ENCODE measurements around the gene MINDY2. TPM values are rescaled to one million over a fixed set of nuclear protein-coding genes. Genes with fewer than 3 reads are reported as not detected.

The MINDY2 gene
- total and polyA plus RNA-seq, 9 of the 15 experiments (the other 6 are each of a cell fraction or from before 2014, with no cell fraction given), result 2.4 to 15.3 (median 7.2) TPM

- TF ChIP-seq IRF1 (CRISPR knock-in tag; IDR thresholded peaks at IDR 0.05; ENCODE audit: borderline replicate concordance) (no peak), TRIM24 (IDR thresholded peaks at IDR 0.05) (peak in 1 of 2 experiments; percentile 34; a peak in 1 of 4 replicates), ARID3A (IDR thresholded peaks at IDR 0.05; ENCODE audit: borderline replicate concordance, low read depth, low read length) (0 out of 2 replicates have a peak, but pooled peaks have one; percentile 10), ZNF592 (IDR thresholded peaks at IDR 0.05) (no peak), RAD51 (IDR thresholded peaks at IDR 0.05; ENCODE audit: borderline replicate concordance, low read depth) (peak; percentile 90), TCF7 (IDR thresholded peaks at IDR 0.05; ENCODE audit: borderline replicate concordance) (peak; percentile 23; the same call in 1 of the 2 replicates), AFF4 (CRISPR knock-in tag; IDR thresholded peaks at IDR 0.05) (peak; percentile 92), ZNF75A (CRISPR knock-in tag; IDR thresholded peaks at IDR 0.05) (0 out of 2 replicates have a peak, but pooled peaks have one; percentile 16), RBM39 (optimal IDR thresholded peaks at IDR 0.05; ENCODE audit: low read depth, low read length) (no peak)
These were observed at the start of gene MINDY2 (continued) for GRCh38 chr15:58770857-58771620.

All from K562 (cell line).